K562 (cell line): ENCODE data around the gene DGKE. TPM values are rescaled to one million over a fixed set of nuclear protein-coding genes. Genes with fewer than 3 reads are reported as not detected.
A peak's percentile ranks its signal among the peaks of the same experiment; 100 is the strongest.

Source experiments
- ATAC-seq: fragments of 200-7000 bp; cut with Tn5 transposase; 3 replicates; pipeline ENCODE4 v1.9.1; 2020; ENCODE audit warnings: moderate library complexity
- BruUV-seq: library from RNA; stranded (reverse); fragments of 400-500 nt; replicated peaks from 2 replicates; lab custom pipeline; 2021; lab: Mats Ljungman, UMichigan
- CTCF ChIA-PET: fragments of 300-600 bp; formaldehyde crosslinking; extraction: SDS; loops from one replicate; lab custom pipeline; 2021; ENCODE audit warnings: low intra/inter-chr PET ratio; lab: Yijun Ruan, JAX
- POLR2A ChIA-PET: fragments of 300-600, 350-650 bp; sonication (Branson Sonifier 250); formaldehyde crosslinking; extraction: SDS; loops from one replicate; lab custom pipeline; 2021; ENCODE audit warnings: antibody characterized with exemption, inconsistent platforms; lab: Yijun Ruan, JAX
- DNase-seq, 4 experiments: peaks; one replicate each; pipeline versions ENCODE4 v3.0.0 to v3.0.0-alpha.2; 2011 to 2018; ENCODE audit warnings: low spot score in 3 of 4, mixed read lengths in 3 of 4; ENCODE audit errors: extremely low read depth in 1 of 4
- FAIRE-seq: peaks from 2 replicates; lab custom pipeline; 2011; peaks lifted over from hg19 to GRCh38; lab: Jason Lieb, UNC
- H2AFZ ChIP-seq: 2 replicates; pipeline ENCODE4 v1.6.0; 2011; ENCODE audit warnings: low read depth, low read length, control low read depth, inconsistent platforms
- H3K27ac ChIP-seq: fragments of 200-600 bp; 3 replicates; pipeline ENCODE4 v1.8.0; 2011; ENCODE audit warnings: low read depth, mild to moderate bottlenecking, control low read depth, inconsistent platforms, low read length, moderate library complexity, mixed read lengths; ENCODE audit errors: extremely low read depth
- H3K27me3 ChIP-seq, 2 experiments: fragments of 300-600 bp in 1 of 2; 2 replicates in 1 of 2; 3 replicates in 1 of 2; pipeline versions ENCODE4 v1.6.0 to v1.8.0; 2011; ENCODE audit warnings: inconsistent platforms in 2 of 2, low read length in 2 of 2, mild to moderate bottlenecking in 1 of 2, mixed read lengths in 1 of 2, moderate library complexity in 1 of 2; ENCODE audit not compliant: control insufficient read depth in 2 of 2, insufficient read depth in 2 of 2
- H3K36me3 ChIP-seq: fragments of 300-600 bp; 3 replicates; pipeline ENCODE4 v1.8.0; 2011; ENCODE audit warnings: mild to moderate bottlenecking, low read length, inconsistent platforms; ENCODE audit not compliant: control insufficient read depth, insufficient read depth
- H3K4me1 ChIP-seq, 2 experiments: fragments of 200-600 bp in 1 of 2; replicated peaks in 1 of 2; 2 replicates in 1 of 2; 3 replicates in 1 of 2; pipeline versions ENCODE4 v1.5.1 to v1.8.0; 2011; ENCODE audit warnings: inconsistent platforms in 2 of 2, low read length in 2 of 2, mild to moderate bottlenecking in 1 of 2, mixed read lengths in 1 of 2, moderate library complexity in 1 of 2; ENCODE audit not compliant: control insufficient read depth in 2 of 2, insufficient read depth in 2 of 2
- H3K4me2 ChIP-seq: 2 replicates; pipeline ENCODE4 v1.6.1; 2011; ENCODE audit warnings: low read length, control low read depth, inconsistent platforms, mixed read lengths; ENCODE audit not compliant: insufficient read depth
- H3K4me3 ChIP-seq: fragments of 200-600 bp; sonication (generic), shearing (Covaris generic); 2 replicates; pipeline ENCODE4 v1.5.1; 2016; ENCODE audit warnings: control low read depth, inconsistent platforms
- H3K79me2 ChIP-seq: fragments of 200-600 bp; 3 replicates; pipeline ENCODE4 v1.8.0; 2011; ENCODE audit warnings: low read length, inconsistent platforms; ENCODE audit not compliant: control insufficient read depth, insufficient read depth
- H3K9ac ChIP-seq, 2 experiments: 2 replicates each; pipeline versions ENCODE4 v1.6.0 to v1.6.1; 2011; ENCODE audit warnings: low read depth in 2 of 2, low read length in 2 of 2, control low read depth in 1 of 2, inconsistent platforms in 1 of 2, mild to moderate bottlenecking in 1 of 2, mixed read lengths in 1 of 2; ENCODE audit not compliant: insufficient read depth in 1 of 2
- H3K9me1 ChIP-seq: one replicate; pipeline ENCODE4 v1.6.0; 2011; ENCODE audit warnings: inconsistent platforms, mild to moderate bottlenecking, low read length, moderate library complexity; ENCODE audit not compliant: control insufficient read depth, insufficient read depth
- H3K9me3 ChIP-seq: replicated peaks from 2 replicates; pipeline ENCODE4 v1.5.1; 2011; ENCODE audit warnings: low read depth, low read length, inconsistent platforms; ENCODE audit not compliant: control insufficient read depth, insufficient read depth
- H4K20me1 ChIP-seq: replicated peaks from 2 replicates; pipeline ENCODE4 v1.6.1; 2011; ENCODE audit warnings: low read length, inconsistent platforms, mixed read lengths; ENCODE audit not compliant: control insufficient read depth, insufficient read depth
- ATF1 ChIP-seq, 2 experiments: fragments of 450-650 bp in 1 of 2; IDR thresholded peaks; 2 replicates each; pipeline ENCODE4 v1.6.1; 2016; ENCODE audit warnings: missing compliant biosample characterization in 1 of 2, missing genetic modification characterization in 1 of 2
- EWSR1 ChIP-seq: fragments of 450-650 bp; IDR thresholded peaks from 2 replicates; pipeline ENCODE4 v1.6.1; 2018; ENCODE audit warnings: borderline replicate concordance, mild to moderate bottlenecking, low read depth, moderate library complexity; ENCODE audit not compliant: partially characterized antibody
- FOXK1 ChIP-seq: sonication (generic); formaldehyde crosslinking; IDR thresholded peaks from 2 replicates; pipeline ENCODE4 v1.8.0; 2022; ENCODE audit warnings: missing genetic modification reagents, mild to moderate bottlenecking, borderline replicate concordance
- JUNB ChIP-seq: fragments of 450-650 bp; formaldehyde crosslinking; conservative IDR thresholded peaks from 2 replicates; pipeline ENCODE4 v1.4.0; 2020; ENCODE audit warnings: mild to moderate bottlenecking
- MBD2 ChIP-seq: sonication (generic); IDR thresholded peaks from 2 replicates; pipeline ENCODE4 v1.6.1; 2016; ENCODE audit warnings: low read depth, borderline replicate concordance
- MCM2 ChIP-seq: fragments of 450-650 bp; IDR thresholded peaks from 2 replicates; pipeline ENCODE4 v1.6.1; 2017; ENCODE audit warnings: low read depth, mild to moderate bottlenecking
- MCM7 ChIP-seq, 2 experiments: fragments of 450-650 bp; IDR thresholded peaks; 2 replicates each; pipeline ENCODE4 v1.6.1; 2016 to 2018
- SREBF1 ChIP-seq: fragments of 150-350 bp; IDR thresholded peaks from 2 replicates; pipeline ENCODE4 v1.6.1; 2014; ENCODE audit warnings: antibody characterized with exemption, low read depth, low read length, borderline replicate concordance
- ZFX ChIP-seq: sonication (generic); formaldehyde crosslinking; IDR thresholded peaks from 2 replicates; pipeline ENCODE4 v1.8.0; 2022; ENCODE audit warnings: mild to moderate bottlenecking, missing genetic modification reagents, moderate library complexity
- ZNF165 ChIP-seq: fragments of 250-450 bp; sonication (Bioruptor Pico); IDR thresholded peaks from 2 replicates; pipeline ENCODE4 v1.4.0; 2020; ENCODE audit warnings: borderline replicate concordance
- WGBS: fragments of 100-300 bp; shearing (Covaris generic); methylation state at CpG from one replicate; pipeline ENCODE4 v1.1.6; 2016; ENCODE audit warnings: low coverage, mixed read lengths; ENCODE audit not compliant: insufficient coverage; ENCODE audit errors: missing lambda C conversion rate; 5-methylcytosine and 5-hydroxymethylcytosine counted together
- in situ Hi-C: fragments of 300-500 bp; cut with MboI; formaldehyde crosslinking; loops from 4 replicates; pipeline ENCODE4 v1.15.0; 2018; ENCODE audit warnings: inconsistent platforms, mixed read lengths
- intact Hi-C: fragments of 100-400 bp; cut with micrococcal nuclease; formaldehyde crosslinking; loops from 2 replicates; pipeline ENCODE4 v1.14.2; 2022
- polyA plus RNA-seq, 8 experiments: library from polyadenylated mRNA; depleted of rRNA in 4 of 8; stranded (reverse) in 5 of 8; unstranded in 3 of 8; fragments of >200 nt; fragmentation: Nextera tagmentation in 2 of 8; fragmentation: Illumina TruSeq in 1 of 8; extraction: Ambion mirVana in 2 of 8; extraction: Trizol in 1 of 8; gene quantifications; 2 replicates each; pipeline versions ENCODE4 v1.2.1 to v1.2.3, GENCODE V29; 2011 to 2014; ENCODE audit warnings: inconsistent platforms in 1 of 8, missing spikeins in 1 of 8
- total RNA-seq, 7 experiments: library from RNA; depleted of rRNA in 6 of 7; stranded (reverse); fragments of >200 nt in 6 of 7; fragmentation: Illumina TruSeq in 2 of 7; extraction: Trizol in 2 of 7; gene quantifications; 2 replicates each; pipeline versions ENCODE4 v1.2.1 to v1.2.3, GENCODE V29; 2011 to 2021; ENCODE audit warnings: low replicate concordance in 1 of 7
- TF ChIP-seq, protein P1 (sequence below): fragments of 450-650 bp; IDR thresholded peaks from 2 replicates; pipeline ENCODE4 v1.6.1; 2016; ENCODE audit warnings: mild to moderate bottlenecking, moderate library complexity

The DGKE gene
- total and polyA plus RNA-seq, 9 of the 15 experiments (the other 6 are each of a cell fraction or from before 2014, with no cell fraction given) = 1.3 to 9.9 (median 5.9) TPM

GRCh38 chr17:56913353-56913866 lies 79.5 kb downstream of the DGKE start:
- under 1% methylated on average over 44 of the region's 44 CpGs for WGBS
- H3K4me2 ChIP-seq = peak overlapping the region; percentile 95
- DNase-seq (peak; percentile 24 to 39 (median 38)), ATAC-seq (peak; percentile 17), FAIRE-seq (no peak)
- peaks cover 4% of the 10 kb centered on the region for H3K9me1 ChIP-seq
- peaks cover 59% of the 10 kb centered on the region for H3K79me2 ChIP-seq
- H3K4me1 ChIP-seq = peaks cover 42 to 52% of the 10 kb centered on the region in 2 experiments
- H3K27me3 ChIP-seq = no peaks in the 10 kb centered on the region
- CTCF ChIA-PET = interaction anchor here (0.6 kb wide), 1 partner anchor 26 kb away, joined by 4 read pairs; no protein-coding TSS in a partner anchor
- peak overlapping the region; percentile 88 for H3K27ac ChIP-seq
- H4K20me1 ChIP-seq = 0 out of 2 replicates have a peak, but pooled peaks cover 2% of the 10 kb centered on the region
- H3K36me3 ChIP-seq = peaks cover 23% of the 10 kb centered on the region; the same call in 2 of the 3 replicates
- H3K9me3 ChIP-seq = peaks cover 11% of the 10 kb centered on the region
- in situ Hi-C loops (no loop called here), intact Hi-C loops (loop anchor here (5.0 kb wide), 1 partner anchor 81 kb away; the partner anchor contains the start of genes C17orf67 and DGKE)
- peak overlapping the region; percentile 94 for H2AFZ ChIP-seq
- TSS peak; percentile 49 for BruUV-seq
- peak overlapping the region; percentile 85 to 98 for H3K9ac ChIP-seq
- peak overlapping the region; percentile 72 for H3K4me3 ChIP-seq
- POLR2A ChIA-PET = interaction anchor here (0.5 to 1.3 kb wide), 14 partner anchors 7 to 1414 kb away, joined by 3 to 8 read pairs (median 4); partner anchors contain the start of genes AKAP1, C17orf67 and DGKE
- TF ChIP-seq MBD2 (no peak), FOXK1 (CRISPR knock-in tag) (0 out of 2 replicates have a peak, but pooled peaks have one; percentile 69), MCM7 (IDR thresholded peaks at IDR 0.05) (no peak), SREBF1 (no peak), ZNF165 (CRISPR knock-in tag) (no peak), ZFX (CRISPR knock-in tag) (no peak), JUNB (CRISPR knock-in tag) (no peak), EWSR1 (no peak), MCM2 (no peak), ATF1 (CRISPR knock-in tag; IDR thresholded peaks at IDR 0.05) (no peak), ATF1 (tag; IDR thresholded peaks at IDR 0.05) (no peak)
- TF ChIP-seq, protein P1, sequence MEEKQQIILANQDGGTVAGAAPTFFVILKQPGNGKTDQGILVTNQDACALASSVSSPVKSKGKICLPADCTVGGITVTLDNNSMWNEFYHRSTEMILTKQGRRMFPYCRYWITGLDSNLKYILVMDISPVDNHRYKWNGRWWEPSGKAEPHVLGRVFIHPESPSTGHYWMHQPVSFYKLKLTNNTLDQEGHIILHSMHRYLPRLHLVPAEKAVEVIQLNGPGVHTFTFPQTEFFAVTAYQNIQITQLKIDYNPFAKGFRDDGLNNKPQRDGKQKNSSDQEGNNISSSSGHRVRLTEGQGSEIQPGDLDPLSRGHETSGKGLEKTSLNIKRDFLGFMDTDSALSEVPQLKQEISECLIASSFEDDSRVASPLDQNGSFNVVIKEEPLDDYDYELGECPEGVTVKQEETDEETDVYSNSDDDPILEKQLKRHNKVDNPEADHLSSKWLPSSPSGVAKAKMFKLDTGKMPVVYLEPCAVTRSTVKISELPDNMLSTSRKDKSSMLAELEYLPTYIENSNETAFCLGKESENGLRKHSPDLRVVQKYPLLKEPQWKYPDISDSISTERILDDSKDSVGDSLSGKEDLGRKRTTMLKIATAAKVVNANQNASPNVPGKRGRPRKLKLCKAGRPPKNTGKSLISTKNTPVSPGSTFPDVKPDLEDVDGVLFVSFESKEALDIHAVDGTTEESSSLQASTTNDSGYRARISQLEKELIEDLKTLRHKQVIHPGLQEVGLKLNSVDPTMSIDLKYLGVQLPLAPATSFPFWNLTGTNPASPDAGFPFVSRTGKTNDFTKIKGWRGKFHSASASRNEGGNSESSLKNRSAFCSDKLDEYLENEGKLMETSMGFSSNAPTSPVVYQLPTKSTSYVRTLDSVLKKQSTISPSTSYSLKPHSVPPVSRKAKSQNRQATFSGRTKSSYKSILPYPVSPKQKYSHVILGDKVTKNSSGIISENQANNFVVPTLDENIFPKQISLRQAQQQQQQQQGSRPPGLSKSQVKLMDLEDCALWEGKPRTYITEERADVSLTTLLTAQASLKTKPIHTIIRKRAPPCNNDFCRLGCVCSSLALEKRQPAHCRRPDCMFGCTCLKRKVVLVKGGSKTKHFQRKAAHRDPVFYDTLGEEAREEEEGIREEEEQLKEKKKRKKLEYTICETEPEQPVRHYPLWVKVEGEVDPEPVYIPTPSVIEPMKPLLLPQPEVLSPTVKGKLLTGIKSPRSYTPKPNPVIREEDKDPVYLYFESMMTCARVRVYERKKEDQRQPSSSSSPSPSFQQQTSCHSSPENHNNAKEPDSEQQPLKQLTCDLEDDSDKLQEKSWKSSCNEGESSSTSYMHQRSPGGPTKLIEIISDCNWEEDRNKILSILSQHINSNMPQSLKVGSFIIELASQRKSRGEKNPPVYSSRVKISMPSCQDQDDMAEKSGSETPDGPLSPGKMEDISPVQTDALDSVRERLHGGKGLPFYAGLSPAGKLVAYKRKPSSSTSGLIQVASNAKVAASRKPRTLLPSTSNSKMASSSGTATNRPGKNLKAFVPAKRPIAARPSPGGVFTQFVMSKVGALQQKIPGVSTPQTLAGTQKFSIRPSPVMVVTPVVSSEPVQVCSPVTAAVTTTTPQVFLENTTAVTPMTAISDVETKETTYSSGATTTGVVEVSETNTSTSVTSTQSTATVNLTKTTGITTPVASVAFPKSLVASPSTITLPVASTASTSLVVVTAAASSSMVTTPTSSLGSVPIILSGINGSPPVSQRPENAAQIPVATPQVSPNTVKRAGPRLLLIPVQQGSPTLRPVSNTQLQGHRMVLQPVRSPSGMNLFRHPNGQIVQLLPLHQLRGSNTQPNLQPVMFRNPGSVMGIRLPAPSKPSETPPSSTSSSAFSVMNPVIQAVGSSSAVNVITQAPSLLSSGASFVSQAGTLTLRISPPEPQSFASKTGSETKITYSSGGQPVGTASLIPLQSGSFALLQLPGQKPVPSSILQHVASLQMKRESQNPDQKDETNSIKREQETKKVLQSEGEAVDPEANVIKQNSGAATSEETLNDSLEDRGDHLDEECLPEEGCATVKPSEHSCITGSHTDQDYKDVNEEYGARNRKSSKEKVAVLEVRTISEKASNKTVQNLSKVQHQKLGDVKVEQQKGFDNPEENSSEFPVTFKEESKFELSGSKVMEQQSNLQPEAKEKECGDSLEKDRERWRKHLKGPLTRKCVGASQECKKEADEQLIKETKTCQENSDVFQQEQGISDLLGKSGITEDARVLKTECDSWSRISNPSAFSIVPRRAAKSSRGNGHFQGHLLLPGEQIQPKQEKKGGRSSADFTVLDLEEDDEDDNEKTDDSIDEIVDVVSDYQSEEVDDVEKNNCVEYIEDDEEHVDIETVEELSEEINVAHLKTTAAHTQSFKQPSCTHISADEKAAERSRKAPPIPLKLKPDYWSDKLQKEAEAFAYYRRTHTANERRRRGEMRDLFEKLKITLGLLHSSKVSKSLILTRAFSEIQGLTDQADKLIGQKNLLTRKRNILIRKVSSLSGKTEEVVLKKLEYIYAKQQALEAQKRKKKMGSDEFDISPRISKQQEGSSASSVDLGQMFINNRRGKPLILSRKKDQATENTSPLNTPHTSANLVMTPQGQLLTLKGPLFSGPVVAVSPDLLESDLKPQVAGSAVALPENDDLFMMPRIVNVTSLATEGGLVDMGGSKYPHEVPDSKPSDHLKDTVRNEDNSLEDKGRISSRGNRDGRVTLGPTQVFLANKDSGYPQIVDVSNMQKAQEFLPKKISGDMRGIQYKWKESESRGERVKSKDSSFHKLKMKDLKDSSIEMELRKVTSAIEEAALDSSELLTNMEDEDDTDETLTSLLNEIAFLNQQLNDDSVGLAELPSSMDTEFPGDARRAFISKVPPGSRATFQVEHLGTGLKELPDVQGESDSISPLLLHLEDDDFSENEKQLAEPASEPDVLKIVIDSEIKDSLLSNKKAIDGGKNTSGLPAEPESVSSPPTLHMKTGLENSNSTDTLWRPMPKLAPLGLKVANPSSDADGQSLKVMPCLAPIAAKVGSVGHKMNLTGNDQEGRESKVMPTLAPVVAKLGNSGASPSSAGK = peak; percentile 58; the same call in 1 of the 2 replicates
